BJ (cell line): ENCODE measurements around the gene ANKS3. TPM values are rescaled to one million over a fixed set of nuclear protein-coding genes. Genes with fewer than 3 reads are reported as not detected.

Source experiments
- CTCF ChIA-PET: fragments of 350-600 bp; formaldehyde crosslinking; extraction: SDS; loops from one replicate; lab custom pipeline; 2021; ENCODE audit warnings: antibody characterized with exemption, inconsistent platforms; lab: Yijun Ruan, JAX
- POLR2A ChIA-PET: fragments of 300-600 bp; sonication (Branson Sonifier 250); formaldehyde crosslinking; extraction: SDS; loops from one replicate; lab custom pipeline; 2021; ENCODE audit warnings: antibody characterized with exemption; lab: Charles Lee
- DNase-seq: peaks from one replicate; pipeline ENCODE4 v3.0.0-alpha.2; 2011; ENCODE audit warnings: low read depth
- H3K27me3 ChIP-seq: 2 replicates; pipeline ENCODE4 v1.6.0; 2011; ENCODE audit warnings: low read length; ENCODE audit not compliant: control insufficient read depth, insufficient read depth
- H3K36me3 ChIP-seq: 2 replicates; pipeline ENCODE4 v1.5.1; 2011; ENCODE audit warnings: low read length; ENCODE audit not compliant: control insufficient read depth, insufficient read depth
- H3K4me3 ChIP-seq: 2 replicates; pipeline ENCODE4 v1.5.1; 2011; ENCODE audit warnings: low read depth, mild to moderate bottlenecking, control low read depth, low read length
- CTCF ChIP-seq: IDR thresholded peaks from 2 replicates; pipeline ENCODE4 v1.5.1; 2011; ENCODE audit warnings: low read depth, mild to moderate bottlenecking, control low read depth, inconsistent platforms, low read length, moderate library complexity; ENCODE audit not compliant: insufficient read depth
- polyA minus RNA-seq: library from RNA; depleted of rRNA, polyadenylated mRNA; stranded (reverse); fragments of >200 nt; gene quantifications from 2 replicates; pipeline ENCODE4 v1.2.3, GENCODE V29; 2011; rRNA and poly(A)+ RNA removed
- polyA plus RNA-seq: library from polyadenylated mRNA; depleted of rRNA; stranded (reverse); fragments of >200 nt; gene quantifications from 2 replicates; pipeline ENCODE4 v1.2.3, GENCODE V29; 2011; rRNA removed

ANKS3 gene
- polyA plus RNA-seq: 14.6 and 23.7 TPM in 2 replicates
- polyA minus RNA-seq: 15.1 and 29.6 TPM in 2 replicates

- ChIA-PET CTCF (interaction anchor here (0.6 to 1.3 kb wide), 4 partner anchors 13 to 331 kb away, joined by 3 to 5 read pairs (median 4); no protein-coding TSS in a partner anchor), POLR2A (interaction anchor here (0.6 to 0.7 kb wide), 2 partner anchors 68 to 209 kb away, joined by 3 to 5 read pairs; partner anchors contain the start of gene ROGDI)
- DNase-seq: peak; percentile 89
- Histone ChIP-seq H3K36me3 (peaks cover 1% of the 10 kb centered on the region; the same call in 1 of the 2 replicates), H3K27me3 (no peaks in the 10 kb centered on the region), H3K4me3 (peak within 1 kb of the TSS; percentile 86)
- TF ChIP-seq CTCF: no peak
These were observed at the start of gene ANKS3, which contains the start of gene DNAAF8 for GRCh38 chr16:4734063-4734729. TSS of gene ANKS3 (minus strand) at chr16:4734271. CDS start at chr16:4730149, 4,122 bp downstream. TSS of gene DNAAF8 (plus strand) at chr16:4734537. CDS start at chr16:4736515, 1,978 bp downstream.

GRCh38 chr16:4783251-4783950 lies 49.3 kb upstream of the ANKS3 start:
- no peak for DNase-seq
- ChIA-PET POLR2A (no interaction called here), CTCF (interaction anchor here (1.3 kb wide), 1 partner anchor 20 kb away, joined by 3 read pairs; no protein-coding TSS in a partner anchor)
- TF ChIP-seq CTCF: no peak
- H3K36me3 ChIP-seq: no peaks in the 10 kb centered on the region
- no peak overlapping the region for H3K4me3 ChIP-seq
- no peaks in the 10 kb centered on the region for H3K27me3 ChIP-seq

- TF ChIP-seq CTCF: no peak
- no peak overlapping the region for H3K4me3 ChIP-seq
- no peaks in the 10 kb centered on the region for H3K36me3 ChIP-seq
- CTCF ChIA-PET: no interaction called here
- DNase-seq: no peak
- no peaks in the 10 kb centered on the region for H3K27me3 ChIP-seq
- POLR2A ChIA-PET: no interaction called here
These were observed 46.2 kb upstream of the ANKS3 start for GRCh38 chr16:4780235-4780634.

GRCh38 chr16:4778050-4778392 lies 44.0 kb upstream of the ANKS3 start:
- ChIA-PET CTCF (no interaction called here), POLR2A (no interaction called here)
- no peaks in the 10 kb centered on the region for H3K27me3 ChIP-seq
- no peak for DNase-seq
- H3K4me3 ChIP-seq: no peak overlapping the region
- H3K36me3 ChIP-seq: no peaks in the 10 kb centered on the region
- no peak for TF ChIP-seq CTCF

GRCh38 chr16:4777339-4778049 lies 43.4 kb upstream of the ANKS3 start:
- Histone ChIP-seq H3K4me3 (no peak overlapping the region), H3K36me3 (no peaks in the 10 kb centered on the region), H3K27me3 (no peaks in the 10 kb centered on the region)
- no peak for DNase-seq
- ChIA-PET POLR2A (no interaction called here), CTCF (no interaction called here)
- no peak for TF ChIP-seq CTCF
